K562 (cell line): ENCODE measurements around the gene GMEB2. TPM values are rescaled to one million over a fixed set of nuclear protein-coding genes. Genes with fewer than 3 reads are reported as not detected.

Source experiments
- ADNP ChIP-seq: fragments of 200-800 bp; sonication (Bioruptor generic); IDR thresholded peaks from 2 replicates; pipeline ENCODE4 v1.6.1; 2016; ENCODE audit warnings: missing genetic modification characterization, missing compliant biosample characterization
- DPF2 ChIP-seq: fragments of 450-650 bp; IDR thresholded peaks from 2 replicates; pipeline ENCODE4 v1.6.1; 2016
- FOSL1 ChIP-seq: fragments of 200-800 bp; sonication (Bioruptor generic); conservative IDR thresholded peaks from 2 replicates; pipeline ENCODE4 v1.6.1; 2016; ENCODE audit warnings: missing genetic modification characterization, missing compliant biosample characterization
- FOXM1 ChIP-seq, 2 experiments: fragments of 450-650 bp in 1 of 2; sonication (generic) in 1 of 2; formaldehyde crosslinking in 1 of 2; IDR thresholded peaks; 2 replicates each; pipeline versions ENCODE4 v1.6.1 to v1.9.0; 2017 to 2022; ENCODE audit warnings: low read depth in 2 of 2, mild to moderate bottlenecking in 2 of 2, missing genetic modification reagents in 1 of 2, moderate library complexity in 1 of 2
- HMG20A ChIP-seq: fragments of 450-650 bp; formaldehyde crosslinking; conservative IDR thresholded peaks from 2 replicates; pipeline ENCODE4 v1.4.0; 2020; ENCODE audit warnings: mild to moderate bottlenecking, mixed read lengths
- KLF1 ChIP-seq: fragments of 450-650 bp; IDR thresholded peaks from 2 replicates; pipeline ENCODE4 v1.6.1; 2016; ENCODE audit warnings: missing genetic modification characterization, missing compliant biosample characterization
- MIER1 ChIP-seq: fragments of 450-650 bp; IDR thresholded peaks from 2 replicates; pipeline ENCODE4 v1.6.1; 2016; ENCODE audit warnings: antibody characterized with exemption, mild to moderate bottlenecking, low read depth
- MYC ChIP-seq, 2 experiments: fragments of 250-450 bp in 1 of 2; sonication (Bioruptor Pico) in 1 of 2; IDR thresholded peaks; 2 replicates each; pipeline versions ENCODE4 v1.5.1 to v1.6.1; 2012 to 2021; ENCODE audit warnings: low read depth in 2 of 2, borderline replicate concordance in 1 of 2, improper control_type of control experiment in 1 of 2, low read length in 1 of 2, mild to moderate bottlenecking in 1 of 2, moderate library complexity in 1 of 2
- PRPF4 ChIP-seq: fragments of 200-400 bp; formaldehyde crosslinking; IDR thresholded peaks from one replicate; pipeline ENCODE4 v1.6.1; 2017; ENCODE audit warnings: low read length, low read depth, mild to moderate bottlenecking; ENCODE audit not compliant: insufficient read depth, poor library complexity, severe bottlenecking
- RNF2 ChIP-seq: sonication (generic); IDR thresholded peaks from 2 replicates; pipeline ENCODE4 v1.6.1; 2016
- SNRNP70 ChIP-seq: fragments of 200-400 bp; formaldehyde crosslinking; optimal IDR thresholded peaks from 2 replicates; pipeline ENCODE3; 2017; ENCODE audit warnings: low read depth, low read length
- XRCC3 ChIP-seq: fragments of 450-650 bp; IDR thresholded peaks from 2 replicates; pipeline ENCODE4 v1.6.1; 2017; ENCODE audit warnings: mild to moderate bottlenecking, moderate library complexity
- ZFP36 ChIP-seq: fragments of 150-350 bp; IDR thresholded peaks from 2 replicates; pipeline ENCODE4 v1.6.1; 2018; ENCODE audit warnings: low read length, low read depth; ENCODE audit not compliant: partially characterized antibody
- ZNF224 ChIP-seq: sonication (generic); formaldehyde crosslinking; IDR thresholded peaks from 2 replicates; pipeline ENCODE4 v1.8.0; 2022; ENCODE audit warnings: mild to moderate bottlenecking, missing genetic modification reagents
- ZNF23 ChIP-seq: fragments of 250-450 bp; sonication (Bioruptor Pico); IDR thresholded peaks from 2 replicates; pipeline ENCODE4 v1.4.0; 2020; ENCODE audit warnings: mild to moderate bottlenecking
- ZNF232 ChIP-seq: sonication (generic); formaldehyde crosslinking; IDR thresholded peaks from 2 replicates; pipeline ENCODE4 v1.8.0; 2022; ENCODE audit warnings: mild to moderate bottlenecking, missing genetic modification reagents
- ZNF398 ChIP-seq: fragments of 250-450 bp; sonication (Bioruptor Pico); IDR thresholded peaks from 2 replicates; pipeline ENCODE4 v1.8.0; 2021; ENCODE audit warnings: moderate library complexity, mild to moderate bottlenecking, inconsistent platforms
- ZNF436 ChIP-seq: fragments of 250-450, 450-650 bp; sonication (Bioruptor Pico); formaldehyde crosslinking; IDR thresholded peaks from 2 replicates; pipeline ENCODE4 v1.7.0; 2020; ENCODE audit warnings: mild to moderate bottlenecking
- ZNF507 ChIP-seq: conservative IDR thresholded peaks from 2 replicates; pipeline ENCODE4 v1.6.1; 2017; ENCODE audit warnings: missing genetic modification characterization, missing compliant biosample characterization
- ZNF717 ChIP-seq: fragments of 250-450 bp; sonication (Bioruptor Pico); IDR thresholded peaks from 2 replicates; pipeline ENCODE4 v1.5.0; 2021
- ZSCAN32 ChIP-seq: fragments of 450-650 bp; formaldehyde crosslinking; IDR thresholded peaks from 2 replicates; pipeline ENCODE4 v1.4.0; 2020; ENCODE audit warnings: mild to moderate bottlenecking, moderate library complexity
- polyA plus RNA-seq, 8 experiments: library from polyadenylated mRNA; depleted of rRNA in 4 of 8; stranded (reverse) in 5 of 8; unstranded in 3 of 8; fragments of >200 nt; fragmentation: Nextera tagmentation in 2 of 8; fragmentation: Illumina TruSeq in 1 of 8; extraction: Ambion mirVana in 2 of 8; extraction: Trizol in 1 of 8; gene quantifications; 2 replicates each; pipeline versions ENCODE4 v1.2.1 to v1.2.3, GENCODE V29; 2011 to 2014; ENCODE audit warnings: inconsistent platforms in 1 of 8, missing spikeins in 1 of 8
- total RNA-seq, 7 experiments: library from RNA; depleted of rRNA in 6 of 7; stranded (reverse); fragments of >200 nt in 6 of 7; fragmentation: Illumina TruSeq in 2 of 7; extraction: Trizol in 2 of 7; gene quantifications; 2 replicates each; pipeline versions ENCODE4 v1.2.1 to v1.2.3, GENCODE V29; 2011 to 2021; ENCODE audit warnings: low replicate concordance in 1 of 7
- TF ChIP-seq, protein P1 (sequence below): fragments of 450-650 bp; IDR thresholded peaks from 2 replicates; pipeline ENCODE4 v1.6.1; 2016; ENCODE audit warnings: borderline replicate concordance
- TF ChIP-seq, protein P2 (sequence below): fragments of 200-400 bp; formaldehyde crosslinking; IDR thresholded peaks from 2 replicates; pipeline ENCODE4 v1.6.1; 2017; ENCODE audit warnings: mild to moderate bottlenecking, low read depth, low read length, moderate library complexity

GMEB2 gene
- total and polyA plus RNA-seq, 9 of the 15 experiments (the other 6 are each of a cell fraction or from before 2014, with no cell fraction given), result 0.03 to 13.9 (median 6.3) TPM

DNA sequence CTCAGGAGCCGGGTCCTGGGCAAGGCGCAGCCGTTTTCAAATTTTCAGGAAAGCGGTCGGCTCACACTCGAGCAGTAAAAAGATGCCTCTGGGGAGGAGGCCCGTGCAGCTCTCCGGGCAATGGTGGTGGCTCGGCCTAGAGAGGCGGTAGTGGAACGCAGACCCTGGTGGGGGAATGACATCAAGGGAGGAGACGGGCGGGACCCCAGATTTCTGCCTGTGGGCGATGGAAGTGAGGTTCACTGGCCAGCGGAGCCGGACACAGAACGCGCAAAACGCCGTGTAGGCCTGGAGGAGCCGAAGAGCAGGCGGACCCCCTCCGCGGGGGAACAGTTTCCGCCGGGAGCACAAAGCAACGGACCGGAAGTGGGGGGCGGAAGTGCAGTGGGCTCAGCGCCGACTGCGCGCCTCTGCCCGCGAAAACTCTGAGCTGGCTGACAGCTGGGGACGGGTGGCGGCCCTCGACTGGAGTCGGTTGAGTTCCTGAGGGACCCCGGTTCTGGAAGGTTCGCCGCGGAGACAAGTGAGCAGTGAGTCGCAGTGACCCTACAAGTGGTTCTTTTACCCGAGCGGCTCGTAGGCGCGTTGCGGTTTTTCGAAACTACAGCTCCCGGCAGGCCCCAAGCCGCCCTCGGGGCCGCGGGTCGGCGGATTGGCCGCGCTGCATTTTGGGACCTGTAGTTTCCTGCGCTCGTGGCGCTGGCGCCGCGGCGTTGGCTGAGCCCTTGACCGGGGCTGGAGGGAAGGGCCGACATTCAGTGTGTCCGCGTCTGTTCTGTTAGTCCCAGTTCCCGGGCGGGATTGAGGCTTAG is 31.2 kb upstream of the GMEB2 start, which contains the start of gene RTEL1 (continued):
- TF ChIP-seq ZNF23 (CRISPR knock-in tag) (no peak), ZNF717 (CRISPR knock-in tag) (no peak), MIER1 (no peak), SNRNP70 (no peak), DPF2 (no peak), RNF2 (peak; percentile 77; the same call in 1 of the 2 replicates), ZNF232 (CRISPR knock-in tag) (no peak), KLF1 (tag) (peak; percentile 74; the same call in 1 of the 2 replicates), ADNP (tag) (no peak), HMG20A (CRISPR knock-in tag) (no peak), ZNF398 (CRISPR knock-in tag) (no peak), ZNF436 (CRISPR knock-in tag) (no peak), MYC (IDR thresholded peaks at IDR 0.05; ENCODE audit: low read depth, low read length) (peak; percentile 76), MYC (CRISPR knock-in tag; IDR thresholded peaks at IDR 0.05; ENCODE audit: borderline replicate concordance, low read depth) (0 out of 2 replicates have a peak, but pooled peaks have one; percentile 35), FOSL1 (tag) (peak; percentile 40; the same call in 1 of the 2 replicates), ZNF224 (CRISPR knock-in tag) (no peak), ZSCAN32 (no peak), PRPF4 (peak; percentile 45), ZFP36 (no peak), ZNF507 (no peak), FOXM1 (IDR thresholded peaks at IDR 0.05; ENCODE audit: low read depth) (no peak), FOXM1 (CRISPR knock-in tag; IDR thresholded peaks at IDR 0.05; ENCODE audit: low read depth) (no peak), XRCC3 (no peak)
- TF ChIP-seq, protein P1, sequence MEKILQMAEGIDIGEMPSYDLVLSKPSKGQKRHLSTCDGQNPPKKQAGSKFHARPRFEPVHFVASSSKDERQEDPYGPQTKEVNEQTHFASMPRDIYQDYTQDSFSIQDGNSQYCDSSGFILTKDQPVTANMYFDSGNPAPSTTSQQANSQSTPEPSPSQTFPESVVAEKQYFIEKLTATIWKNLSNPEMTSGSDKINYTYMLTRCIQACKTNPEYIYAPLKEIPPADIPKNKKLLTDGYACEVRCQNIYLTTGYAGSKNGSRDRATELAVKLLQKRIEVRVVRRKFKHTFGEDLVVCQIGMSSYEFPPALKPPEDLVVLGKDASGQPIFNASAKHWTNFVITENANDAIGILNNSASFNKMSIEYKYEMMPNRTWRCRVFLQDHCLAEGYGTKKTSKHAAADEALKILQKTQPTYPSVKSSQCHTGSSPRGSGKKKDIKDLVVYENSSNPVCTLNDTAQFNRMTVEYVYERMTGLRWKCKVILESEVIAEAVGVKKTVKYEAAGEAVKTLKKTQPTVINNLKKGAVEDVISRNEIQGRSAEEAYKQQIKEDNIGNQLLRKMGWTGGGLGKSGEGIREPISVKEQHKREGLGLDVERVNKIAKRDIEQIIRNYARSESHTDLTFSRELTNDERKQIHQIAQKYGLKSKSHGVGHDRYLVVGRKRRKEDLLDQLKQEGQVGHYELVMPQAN, result peak; percentile 97
- TF ChIP-seq, protein P2, sequence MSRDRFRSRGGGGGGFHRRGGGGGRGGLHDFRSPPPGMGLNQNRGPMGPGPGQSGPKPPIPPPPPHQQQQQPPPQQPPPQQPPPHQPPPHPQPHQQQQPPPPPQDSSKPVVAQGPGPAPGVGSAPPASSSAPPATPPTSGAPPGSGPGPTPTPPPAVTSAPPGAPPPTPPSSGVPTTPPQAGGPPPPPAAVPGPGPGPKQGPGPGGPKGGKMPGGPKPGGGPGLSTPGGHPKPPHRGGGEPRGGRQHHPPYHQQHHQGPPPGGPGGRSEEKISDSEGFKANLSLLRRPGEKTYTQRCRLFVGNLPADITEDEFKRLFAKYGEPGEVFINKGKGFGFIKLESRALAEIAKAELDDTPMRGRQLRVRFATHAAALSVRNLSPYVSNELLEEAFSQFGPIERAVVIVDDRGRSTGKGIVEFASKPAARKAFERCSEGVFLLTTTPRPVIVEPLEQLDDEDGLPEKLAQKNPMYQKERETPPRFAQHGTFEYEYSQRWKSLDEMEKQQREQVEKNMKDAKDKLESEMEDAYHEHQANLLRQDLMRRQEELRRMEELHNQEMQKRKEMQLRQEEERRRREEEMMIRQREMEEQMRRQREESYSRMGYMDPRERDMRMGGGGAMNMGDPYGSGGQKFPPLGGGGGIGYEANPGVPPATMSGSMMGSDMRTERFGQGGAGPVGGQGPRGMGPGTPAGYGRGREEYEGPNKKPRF, result no peak
